Retinal pigment epithelial cell (primary cell): ENCODE results near the gene IGIP.

ENCODE experiments used
- DNase-seq: peaks from one replicate; pipeline ENCODE4 v3.0.0-alpha.2; 2010; ENCODE audit warnings: low read depth
- H3K4me3 ChIP-seq: 2 replicates; pipeline ENCODE4 v1.5.1; 2011; ENCODE audit warnings: mild to moderate bottlenecking, low read length, control low read depth, moderate library complexity
- CTCF ChIP-seq: conservative IDR thresholded peaks from 2 replicates; pipeline ENCODE4 v1.5.1; 2011; ENCODE audit warnings: low read depth, low read length, control low read depth, inconsistent platforms

Gene IGIP

GRCh38 chr5:140140435-140140834 lies 14.7 kb downstream of the IGIP start:
- DNase-seq, result no peak
- no peak overlapping the region for H3K4me3 ChIP-seq
- TF ChIP-seq CTCF, result no peak

GRCh38 chr5:140141241-140141640 lies 15.5 kb downstream of the IGIP start:
- H3K4me3 ChIP-seq, result no peak overlapping the region
- no peak for DNase-seq
- TF ChIP-seq CTCF, result no peak

GRCh38 chr5:140142246-140142645 lies 16.5 kb downstream of the IGIP start:
- no peak for DNase-seq
- no peak overlapping the region for H3K4me3 ChIP-seq
- no peak for TF ChIP-seq CTCF

GRCh38 chr5:140142856-140143255 lies 17.1 kb downstream of the IGIP start:
- no peak overlapping the region for H3K4me3 ChIP-seq
- DNase-seq, result no peak
- no peak for TF ChIP-seq CTCF

GRCh38 chr5:140143521-140144258 lies 18.0 kb downstream of the IGIP start:
- TF ChIP-seq CTCF, result no peak
- H3K4me3 ChIP-seq, result no peak overlapping the region
- no peak for DNase-seq

GRCh38 chr5:140145256-140145655 lies 19.5 kb downstream of the IGIP start:
- H3K4me3 ChIP-seq, result no peak overlapping the region
- no peak for DNase-seq
- TF ChIP-seq CTCF, result no peak

- H3K4me3 ChIP-seq, result peak overlapping the region; percentile 48
- no peak for TF ChIP-seq CTCF
- DNase-seq, result no peak
These were observed 20.2 kb downstream of the IGIP start for GRCh38 chr5:140145818-140146522.
